Measurements from ENCODE around the gene ALPG.
"Not testable (repeated sequence)": the region's sequence is repeated elsewhere in the genome, so short reads cannot be mapped to it uniquely, and the experiment has no call there.

The ALPG gene

DNA sequence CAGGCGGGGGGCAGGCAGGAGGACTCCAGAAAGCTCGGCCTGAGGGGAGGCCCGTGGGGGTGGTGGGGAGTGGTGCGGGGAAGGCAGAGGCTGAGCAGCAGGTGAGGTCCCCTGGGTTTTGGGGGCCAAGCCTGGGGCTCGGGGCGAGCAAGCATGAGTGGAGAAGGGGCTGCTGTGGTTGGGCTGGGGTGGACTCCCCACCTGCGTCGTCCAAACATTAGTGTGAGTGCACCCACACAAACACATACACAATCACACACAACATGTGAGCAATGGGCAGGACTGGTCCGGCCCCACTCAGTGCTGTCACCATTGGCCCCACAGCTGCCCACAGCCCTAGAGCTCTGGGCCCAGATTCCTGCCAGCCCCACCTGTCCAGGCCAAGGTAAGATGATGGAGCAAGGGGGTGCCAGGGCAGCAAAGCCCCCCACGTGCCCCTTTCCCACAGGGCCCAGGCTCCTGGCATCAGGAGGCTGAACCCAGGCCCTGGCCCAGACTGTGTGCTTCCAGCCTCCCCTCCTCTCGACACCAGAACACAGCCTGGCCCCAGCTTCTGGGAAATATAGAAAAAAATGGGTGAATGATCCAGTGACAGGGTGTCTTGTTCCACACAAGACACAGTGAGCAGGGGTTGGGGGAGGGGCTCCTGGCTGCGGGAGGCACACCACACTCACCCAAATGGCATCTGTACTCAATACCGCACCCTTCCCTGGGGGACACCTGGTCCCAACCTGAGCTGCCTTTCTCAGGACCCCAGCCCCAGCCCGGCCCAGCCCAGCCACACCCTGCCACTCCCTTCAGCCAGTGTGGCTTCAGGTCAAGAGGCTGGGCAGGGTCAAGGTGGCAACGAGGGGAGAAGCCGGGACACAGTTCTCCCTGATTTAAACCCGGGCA lies 28.6 kb upstream of the ALPG start:
- DNase-seq (ENCODE audit: low read depth), result no peak

DNA sequence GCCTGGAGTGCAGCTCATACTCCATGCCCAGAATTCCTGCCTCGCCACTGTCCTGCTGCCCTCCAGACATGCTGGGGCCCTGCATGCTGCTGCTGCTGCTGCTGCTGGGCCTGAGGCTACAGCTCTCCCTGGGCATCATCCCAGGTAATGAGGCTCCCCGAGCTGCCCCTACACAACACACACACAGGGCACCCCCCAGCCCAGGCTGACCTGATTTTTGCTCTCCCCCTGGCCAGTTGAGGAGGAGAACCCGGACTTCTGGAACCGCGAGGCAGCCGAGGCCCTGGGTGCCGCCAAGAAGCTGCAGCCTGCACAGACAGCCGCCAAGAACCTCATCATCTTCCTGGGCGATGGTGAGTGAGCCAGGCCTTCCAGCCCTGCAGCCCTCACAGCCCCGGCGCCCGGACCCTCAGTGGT lies 27.9 kb upstream of the ALPG start, which contains the start of gene ALPP:
Gene ALPP (plus strand): TSS at position 17 of the 417 bp plus-strand sequence. CDS start 52 bp downstream, at position 69.
- DNase-seq (ENCODE audit: low read depth); H3K4me3 ChIP-seq (ENCODE audit: control insufficient read depth, low read depth, low read length): not testable (repeated sequence)

More for the DNA sequence above, 28.6 kb upstream of the ALPG start:
- H3K4me3 ChIP-seq (ENCODE audit: control insufficient read depth, low read depth, low read length), result no peak overlapping the region
- TF ChIP-seq, protein P1, sequence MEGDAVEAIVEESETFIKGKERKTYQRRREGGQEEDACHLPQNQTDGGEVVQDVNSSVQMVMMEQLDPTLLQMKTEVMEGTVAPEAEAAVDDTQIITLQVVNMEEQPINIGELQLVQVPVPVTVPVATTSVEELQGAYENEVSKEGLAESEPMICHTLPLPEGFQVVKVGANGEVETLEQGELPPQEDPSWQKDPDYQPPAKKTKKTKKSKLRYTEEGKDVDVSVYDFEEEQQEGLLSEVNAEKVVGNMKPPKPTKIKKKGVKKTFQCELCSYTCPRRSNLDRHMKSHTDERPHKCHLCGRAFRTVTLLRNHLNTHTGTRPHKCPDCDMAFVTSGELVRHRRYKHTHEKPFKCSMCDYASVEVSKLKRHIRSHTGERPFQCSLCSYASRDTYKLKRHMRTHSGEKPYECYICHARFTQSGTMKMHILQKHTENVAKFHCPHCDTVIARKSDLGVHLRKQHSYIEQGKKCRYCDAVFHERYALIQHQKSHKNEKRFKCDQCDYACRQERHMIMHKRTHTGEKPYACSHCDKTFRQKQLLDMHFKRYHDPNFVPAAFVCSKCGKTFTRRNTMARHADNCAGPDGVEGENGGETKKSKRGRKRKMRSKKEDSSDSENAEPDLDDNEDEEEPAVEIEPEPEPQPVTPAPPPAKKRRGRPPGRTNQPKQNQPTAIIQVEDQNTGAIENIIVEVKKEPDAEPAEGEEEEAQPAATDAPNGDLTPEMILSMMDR (IDR thresholded peaks at IDR 0.05; ENCODE audit: control insufficient read depth, insufficient read depth, low read depth, low read length, missing control alignments), result no peak

DNA sequence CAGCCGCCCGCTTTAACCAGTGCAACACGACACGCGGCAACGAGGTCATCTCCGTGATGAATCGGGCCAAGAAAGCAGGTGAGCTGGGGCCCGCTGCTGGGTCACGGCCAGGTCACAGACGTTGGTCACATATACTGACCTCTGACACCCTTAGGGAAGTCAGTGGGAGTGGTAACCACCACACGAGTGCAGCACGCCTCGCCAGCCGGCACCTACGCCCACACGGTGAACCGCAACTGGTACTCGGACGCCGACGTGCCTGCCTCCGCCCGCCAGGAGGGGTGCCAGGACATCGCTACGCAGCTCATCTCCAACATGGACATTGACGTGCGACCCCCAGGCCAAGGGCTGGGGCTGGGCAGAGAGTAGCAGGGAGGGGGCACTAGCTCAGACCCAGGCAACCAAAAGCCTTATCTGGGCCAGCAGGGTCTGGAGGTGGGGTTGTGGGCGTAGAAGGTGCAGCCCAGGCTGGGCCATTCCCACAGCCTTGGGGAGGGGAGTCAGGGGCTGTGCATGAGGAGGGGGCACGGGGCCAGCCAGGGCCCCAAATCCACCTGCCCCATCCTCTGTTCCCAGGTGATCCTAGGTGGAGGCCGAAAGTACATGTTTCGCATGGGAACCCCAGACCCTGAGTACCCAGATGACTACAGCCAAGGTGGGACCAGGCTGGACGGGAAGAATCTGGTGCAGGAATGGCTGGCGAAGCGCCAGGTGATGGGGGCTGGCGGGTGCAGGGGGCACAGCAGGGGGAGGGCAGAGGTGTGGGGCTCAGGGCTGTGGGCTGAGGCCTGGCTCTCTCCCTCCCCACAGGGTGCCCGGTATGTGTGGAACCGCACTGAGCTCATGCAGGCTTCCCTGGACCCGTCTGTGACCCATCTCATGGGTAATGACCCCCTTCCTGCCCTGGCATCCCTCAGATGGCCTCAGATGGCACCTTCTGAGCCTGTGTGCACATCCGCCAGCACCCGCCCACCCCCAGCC lies 26.7 kb upstream of the ALPG start:
- H3K4me3 ChIP-seq (ENCODE audit: control insufficient read depth, low read depth, low read length); DNase-seq (ENCODE audit: low read depth): not testable (repeated sequence)

DNA sequence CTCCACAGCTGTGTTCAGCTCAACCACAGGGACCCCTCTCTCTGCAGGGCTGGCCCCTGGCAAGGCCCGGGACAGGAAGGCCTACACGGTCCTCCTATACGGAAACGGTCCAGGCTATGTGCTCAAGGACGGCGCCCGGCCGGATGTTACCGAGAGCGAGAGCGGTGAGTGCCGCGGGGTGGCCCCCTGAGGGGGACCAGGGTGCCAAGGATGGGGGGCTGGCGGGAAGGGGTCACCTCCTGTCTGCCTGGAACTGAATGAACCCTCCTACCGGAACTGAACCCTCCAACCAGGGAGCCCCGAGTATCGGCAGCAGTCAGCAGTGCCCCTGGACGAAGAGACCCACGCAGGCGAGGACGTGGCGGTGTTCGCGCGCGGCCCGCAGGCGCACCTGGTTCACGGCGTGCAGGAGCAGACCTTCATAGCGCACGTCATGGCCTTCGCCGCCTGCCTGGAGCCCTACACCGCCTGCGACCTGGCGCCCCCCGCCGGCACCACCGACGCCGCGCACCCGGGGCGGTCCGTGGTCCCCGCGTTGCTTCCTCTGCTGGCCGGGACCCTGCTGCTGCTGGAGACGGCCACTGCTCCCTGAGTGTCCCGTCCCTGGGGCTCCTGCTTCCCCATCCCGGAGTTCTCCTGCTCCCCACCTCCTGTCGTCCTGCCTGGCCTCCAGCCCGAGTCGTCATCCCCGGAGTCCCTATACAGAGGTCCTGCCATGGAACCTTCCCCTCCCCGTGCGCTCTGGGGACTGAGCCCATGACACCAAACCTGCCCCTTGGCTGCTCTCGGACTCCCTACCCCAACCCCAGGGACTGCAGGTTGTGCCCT lies 25.2 kb upstream of the ALPG start:
- not testable (repeated sequence) for DNase-seq (ENCODE audit: low read depth); H3K4me3 ChIP-seq (ENCODE audit: control insufficient read depth, low read depth, low read length)

DNA sequence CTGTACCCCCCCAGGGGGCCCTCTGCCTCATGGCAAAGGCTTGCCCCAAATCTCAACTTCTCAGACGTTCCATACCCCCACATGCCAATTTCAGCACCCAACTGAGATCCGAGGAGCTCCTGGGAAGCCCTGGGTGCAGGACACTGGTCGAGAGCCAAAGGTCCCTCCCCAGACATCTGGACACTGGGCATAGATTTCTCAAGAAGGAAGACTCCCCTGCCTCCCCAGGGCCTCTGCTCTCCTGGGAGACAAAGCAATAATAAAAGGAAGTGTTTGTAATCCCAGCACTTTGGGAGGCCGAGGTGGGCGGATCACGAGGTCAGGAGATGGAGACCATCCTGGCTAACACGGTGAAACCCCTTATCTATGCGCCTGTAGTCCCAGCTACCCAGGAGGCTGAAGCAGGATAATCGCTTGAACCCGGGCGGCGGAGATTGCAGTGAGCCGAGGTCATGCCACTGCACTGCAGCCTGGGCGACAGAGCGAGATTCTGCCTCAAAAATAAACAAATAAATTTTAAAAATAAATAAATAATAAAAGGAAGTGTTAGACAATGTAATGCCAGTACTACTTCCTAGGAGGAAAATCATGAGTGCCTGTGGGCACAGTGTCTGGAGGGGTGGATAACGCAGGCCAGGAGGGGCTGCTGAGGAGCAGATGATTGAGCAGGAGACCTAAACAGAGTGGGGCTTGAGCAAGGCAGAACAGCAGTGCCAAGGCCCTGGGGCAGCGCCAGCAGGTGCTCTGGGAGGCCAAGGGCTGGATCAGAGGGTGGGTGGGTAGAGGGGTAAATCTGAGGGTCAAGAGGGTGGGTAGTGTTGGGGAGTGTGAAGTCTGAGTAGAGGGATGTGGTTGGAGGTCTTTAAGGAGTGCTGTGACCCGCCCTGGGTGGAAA lies 24.1 kb upstream of the ALPG start:
- DNase-seq (ENCODE audit: low read depth), result no peak
- H3K4me3 ChIP-seq (ENCODE audit: control insufficient read depth, low read depth, low read length), result no peak overlapping the region
- TF ChIP-seq, protein P1 (IDR thresholded peaks at IDR 0.05; ENCODE audit: control insufficient read depth, insufficient read depth, low read depth, low read length, missing control alignments), result no peak

DNA sequence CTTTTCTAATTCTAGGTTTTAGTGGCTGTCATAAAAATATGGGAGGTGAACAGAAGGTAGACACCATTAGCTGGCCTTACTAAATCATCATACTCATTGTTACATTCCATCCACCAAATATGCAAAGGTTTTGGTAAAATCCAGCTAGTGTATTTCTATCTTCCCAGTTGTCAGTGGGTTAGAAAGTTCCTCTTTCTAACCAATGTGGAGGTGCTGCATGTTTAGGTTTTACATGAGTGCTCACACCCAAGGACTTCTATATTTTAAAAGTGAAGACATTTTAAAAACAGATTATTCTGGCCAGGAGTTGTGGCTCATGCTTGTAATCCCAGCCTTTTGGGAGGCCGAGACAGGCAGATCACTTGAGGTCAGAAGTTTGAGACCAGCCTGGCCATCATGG lies 22.2 kb upstream of the ALPG start:
- no peak overlapping the region for H3K4me3 ChIP-seq (ENCODE audit: control insufficient read depth, low read depth, low read length)
- TF ChIP-seq, protein P1 (IDR thresholded peaks at IDR 0.05; ENCODE audit: control insufficient read depth, insufficient read depth, low read depth, low read length, missing control alignments), result no peak
- no peak for DNase-seq (ENCODE audit: low read depth)

DNA sequence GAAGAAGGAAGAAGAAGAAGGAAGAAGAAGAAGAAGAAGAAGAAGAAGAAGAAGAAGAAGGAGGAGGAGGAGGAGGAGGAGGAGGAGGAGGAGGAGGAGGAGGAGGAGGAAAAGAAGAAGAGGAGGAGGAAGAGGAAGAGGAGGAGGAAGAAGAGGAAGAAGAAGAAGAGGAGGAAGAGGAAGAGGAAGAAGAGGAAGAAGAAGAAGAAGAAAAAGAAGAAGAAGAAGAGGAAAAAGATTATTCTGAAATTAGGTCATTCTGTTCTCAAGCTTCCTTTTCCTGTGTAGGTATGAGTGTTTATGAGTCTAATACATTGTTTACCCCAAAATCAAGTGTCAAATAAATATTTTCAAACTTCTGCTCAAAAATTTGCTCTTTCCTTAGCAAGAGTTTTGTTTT lies 21.6 kb upstream of the ALPG start:
- not testable (repeated sequence) for DNase-seq (ENCODE audit: low read depth); H3K4me3 ChIP-seq (ENCODE audit: control insufficient read depth, low read depth, low read length)
